Measurements from ENCODE around the gene TSPAN12.

TSPAN12 gene

DNA sequence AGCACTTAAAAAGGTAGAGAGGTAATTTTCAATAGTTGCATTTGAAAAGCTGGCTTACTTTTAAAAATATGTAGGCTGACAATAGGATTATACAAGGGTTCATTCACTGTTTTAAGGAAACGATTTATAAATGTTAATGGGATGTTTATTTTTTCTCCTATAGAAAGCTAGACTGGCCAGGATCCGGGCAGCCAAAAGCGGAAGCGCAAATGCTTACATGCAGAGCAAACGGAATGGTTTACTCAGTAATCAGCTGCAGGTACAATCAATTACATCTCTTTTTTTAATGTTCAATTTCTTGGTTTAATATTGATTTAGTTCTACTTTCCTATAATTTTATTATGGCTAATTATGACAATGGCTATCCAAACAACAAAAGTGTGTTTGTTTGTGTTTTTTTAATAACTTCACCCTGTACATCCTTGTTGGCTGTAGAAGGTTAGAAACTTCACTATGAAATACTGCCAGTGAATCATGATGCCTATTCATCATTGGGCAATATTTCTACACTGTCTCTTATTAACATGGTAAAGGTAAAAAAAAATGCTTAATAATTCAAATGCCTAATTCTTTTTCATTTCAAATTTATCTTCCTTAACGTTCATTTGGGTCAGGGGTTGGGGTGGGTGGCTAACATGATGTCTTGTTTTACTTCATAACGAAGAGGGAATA, 116.4 kb downstream of the TSPAN12 start:
- no peak for DNase-seq

DNA sequence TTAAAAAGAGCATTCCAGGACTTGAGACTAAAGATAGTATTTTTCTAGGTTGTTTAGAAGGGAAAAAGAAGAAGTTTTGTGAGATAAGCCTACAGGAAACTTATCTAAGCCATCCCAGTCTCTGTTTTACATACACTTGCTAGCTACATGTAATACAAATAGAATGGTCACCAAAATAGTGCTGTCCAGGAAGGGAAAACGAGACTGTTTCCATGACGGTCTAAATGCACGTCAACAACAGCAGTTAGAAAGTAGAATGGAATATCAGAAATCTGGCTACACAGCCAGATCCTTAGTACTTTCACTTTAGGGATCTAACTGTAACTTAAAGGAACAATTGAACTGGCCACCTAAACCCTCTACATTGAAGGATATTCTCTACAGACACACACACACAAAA, 117.6 kb downstream of the TSPAN12 start:
- no peak for DNase-seq

DNA sequence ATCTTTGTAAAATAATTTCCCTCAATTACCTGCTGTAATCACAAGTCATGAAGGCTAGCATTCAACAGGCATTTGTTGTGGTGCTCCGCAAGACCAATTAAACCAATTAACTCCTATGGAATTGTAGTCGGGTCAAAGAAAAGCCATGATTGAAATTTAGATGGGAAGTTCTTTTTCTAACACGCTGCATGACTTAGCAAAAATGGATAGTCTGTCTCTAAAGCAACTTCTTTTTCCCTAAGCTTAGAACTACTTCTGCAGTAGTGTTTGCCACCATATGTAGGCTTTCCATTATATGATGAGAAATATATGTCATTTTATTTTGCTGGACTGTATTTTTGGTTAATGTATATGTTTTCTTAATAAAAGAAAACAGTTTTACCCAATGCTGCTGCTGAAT, 119.1 kb downstream of the TSPAN12 start:
- DNase-seq: no peak
